Measurements from ENCODE around the gene SAP30L.

Gene SAP30L

GRCh38 chr5:154422298-154422697, 23.5 kb upstream of the SAP30L start:
- DNase-seq, result no peak

DNA sequence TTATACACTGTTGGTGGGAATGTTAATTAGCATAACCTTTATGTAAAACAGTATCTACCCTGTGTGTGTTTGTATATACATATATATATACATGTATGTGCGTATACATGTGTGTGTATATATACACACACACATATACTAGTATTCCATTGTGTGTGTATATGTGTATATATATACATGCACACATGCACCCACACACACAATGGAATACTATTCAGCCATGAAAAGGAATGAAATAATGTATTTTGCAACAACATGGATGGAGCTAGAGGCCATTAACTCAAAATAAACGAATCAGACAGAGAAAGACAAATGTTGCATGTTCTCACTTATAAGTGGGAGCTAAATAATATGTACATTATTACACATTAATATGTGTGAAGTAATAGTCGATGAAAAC, 17.6 kb upstream of the SAP30L start:
- no peak for DNase-seq

- no peak for DNase-seq
Observed at GRCh38 chr5:154429341-154429740, 16.5 kb upstream of the SAP30L start.

GRCh38 chr5:154430466-154430865, 15.3 kb upstream of the SAP30L start:
- no peak for DNase-seq

DNA sequence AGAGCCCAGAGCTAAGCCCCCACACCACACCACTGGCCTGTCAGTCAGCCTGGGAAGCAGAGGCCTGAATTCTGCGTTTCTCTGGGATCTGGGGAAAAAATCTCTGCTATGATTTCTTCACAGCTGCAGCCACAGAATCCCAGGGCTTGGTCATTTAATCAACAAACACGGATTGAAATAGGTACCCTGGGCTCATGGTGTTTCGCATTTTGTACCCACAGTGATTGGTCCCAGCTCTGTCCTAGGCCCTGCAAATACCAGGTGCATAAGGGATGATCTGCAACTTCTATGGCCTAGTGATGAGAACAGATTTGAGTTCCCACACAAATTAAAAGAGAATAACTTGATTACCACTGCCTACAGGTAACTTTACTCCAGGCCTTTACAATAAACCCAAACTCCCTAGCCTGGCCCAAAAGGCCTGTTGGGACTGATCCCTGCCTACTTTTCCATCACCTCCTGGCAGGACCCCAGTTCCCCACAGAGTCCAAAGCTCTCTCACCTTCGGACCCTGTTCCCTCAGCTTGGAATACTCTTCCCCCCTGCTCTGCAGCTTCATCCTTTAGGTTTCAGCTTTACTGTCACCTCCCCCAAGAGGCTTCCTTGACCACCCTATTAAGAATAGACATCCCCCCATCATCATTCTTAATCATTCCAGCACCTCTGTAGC, 14.7 kb upstream of the SAP30L start:
- DNase-seq, result no peak

GRCh38 chr5:154435226-154435625, 10.6 kb upstream of the SAP30L start:
- DNase-seq, result no peak

GRCh38 chr5:154437281-154437965, 8.4 kb upstream of the SAP30L start:
- no peak for DNase-seq

- DNase-seq, result no peak
Observed at GRCh38 chr5:154440540-154440939, 5.3 kb upstream of the SAP30L start.

DNA sequence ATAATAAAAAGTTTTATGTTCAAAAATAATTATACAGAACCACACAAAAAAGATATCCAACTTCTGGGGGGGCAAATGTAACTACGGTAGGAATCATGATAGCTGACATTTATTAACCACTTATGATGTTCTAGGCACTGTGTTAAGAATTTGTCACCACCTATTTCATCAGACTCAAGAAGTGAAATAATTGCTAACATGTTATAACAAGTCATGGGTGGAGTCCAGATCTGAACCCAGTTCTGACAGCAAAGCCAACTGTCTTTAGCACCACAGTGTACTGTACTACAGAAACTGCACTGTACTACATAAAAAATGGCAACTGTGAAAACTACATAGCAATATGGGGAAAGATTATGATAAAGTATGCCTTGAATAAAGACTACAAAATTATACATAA, 3.0 kb upstream of the SAP30L start:
- DNase-seq, result no peak

DNA sequence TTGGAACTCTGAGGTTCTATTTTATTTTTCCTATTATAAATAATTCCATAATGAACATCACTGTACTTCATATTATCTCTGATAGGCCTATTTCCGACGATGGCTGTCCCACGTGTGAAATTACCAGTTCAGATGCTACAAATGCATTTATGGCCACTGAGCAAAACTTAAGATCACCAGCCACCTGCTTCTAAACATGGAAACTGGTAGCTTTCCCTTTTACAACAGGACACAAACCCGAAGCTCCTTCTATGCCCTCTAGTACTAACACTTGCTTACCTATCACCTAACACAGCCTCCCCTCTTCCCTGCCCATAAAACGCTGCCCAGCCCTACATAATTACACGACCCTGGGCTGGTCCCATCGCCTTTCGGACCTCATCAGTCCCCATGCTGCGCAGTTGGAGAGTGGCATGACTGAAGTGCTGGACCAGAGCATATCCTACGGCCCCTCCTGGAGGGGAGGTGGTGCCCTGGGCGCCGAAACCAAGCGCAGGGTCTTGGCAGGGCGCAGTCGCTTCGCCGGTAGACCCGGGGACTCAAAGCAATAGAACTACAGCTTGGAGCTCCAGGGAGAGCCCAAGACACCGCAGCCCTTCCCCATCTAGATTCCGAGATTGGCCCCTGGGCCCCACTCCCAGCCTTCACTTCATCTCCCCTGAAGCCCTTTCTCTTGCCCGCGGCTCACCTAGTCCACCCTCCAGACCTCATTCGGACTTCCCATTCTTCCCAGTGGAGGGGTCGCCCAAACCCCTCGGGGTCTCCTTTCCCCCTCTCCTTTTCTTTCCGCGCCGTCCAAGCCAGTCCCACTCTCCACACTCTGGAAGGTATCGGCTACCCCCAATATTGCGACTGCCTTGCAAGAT, 1.0 kb upstream of the SAP30L start:
- peak in 1 of 2 donors; percentile 5 for DNase-seq

GRCh38 chr5:154446195-154447088, 645 bp downstream of the SAP30L start:
- peak; percentile 2 to 42 for DNase-seq

DNA sequence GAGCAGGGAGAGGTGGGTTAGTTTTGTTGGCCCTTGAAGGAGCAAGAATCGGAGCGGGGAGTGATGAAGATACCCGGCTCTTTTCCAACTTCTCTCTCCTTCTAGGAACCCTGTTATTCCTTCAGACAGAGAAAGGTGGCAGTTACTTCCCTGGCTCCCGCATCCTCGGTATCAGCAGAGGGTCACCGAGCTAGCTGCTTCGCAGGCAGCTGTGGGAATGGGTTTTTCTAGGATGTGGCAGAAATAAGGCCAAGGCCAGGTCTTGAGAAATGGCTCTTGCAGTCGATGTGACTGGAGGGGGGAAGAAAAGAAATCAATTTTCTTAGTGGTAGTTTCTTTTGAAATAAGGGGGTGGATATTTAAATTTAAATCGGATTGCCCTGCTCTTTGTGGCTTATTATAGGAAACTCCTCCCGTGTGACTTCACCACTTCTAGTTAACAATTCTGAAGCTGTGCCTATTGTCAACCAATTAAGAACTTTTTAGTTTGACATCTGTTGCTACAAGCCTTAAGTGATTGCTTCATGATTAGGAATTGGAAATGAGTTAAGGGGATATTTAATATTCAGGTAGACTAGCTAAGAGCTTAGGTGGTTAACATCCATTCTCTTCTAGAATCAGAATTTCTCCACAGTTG, 1.4 kb downstream of the SAP30L start:
- peak in 1 of 2 donors; percentile 30 for DNase-seq

GRCh38 chr5:154449786-154450185, 4.0 kb downstream of the SAP30L start:
- DNase-seq, result no peak

- no peak for DNase-seq
Observed at GRCh38 chr5:154451957-154452356, 6.2 kb downstream of the SAP30L start.

GRCh38 chr5:154455585-154455984, 9.8 kb downstream of the SAP30L start:
- DNase-seq, result no peak

DNA sequence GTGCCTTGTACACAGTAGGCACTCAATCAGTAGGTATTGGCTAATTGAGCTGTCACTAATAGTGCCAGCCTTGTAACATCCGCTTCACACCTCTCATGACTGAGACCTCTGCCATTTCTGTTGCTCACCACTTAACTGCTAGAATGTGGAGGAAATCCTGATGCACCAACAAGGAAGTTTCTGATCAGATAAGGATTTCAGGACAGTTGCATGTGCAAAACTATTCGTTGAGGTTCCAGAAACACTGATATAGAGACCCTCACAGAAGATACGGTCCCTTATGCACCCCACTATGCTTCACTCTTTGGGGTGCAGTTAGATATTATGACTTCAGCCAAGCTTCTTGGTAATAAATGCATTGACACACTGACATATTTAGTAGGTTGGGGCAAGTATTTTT, 10.7 kb downstream of the SAP30L start:
- DNase-seq, result no peak

DNA sequence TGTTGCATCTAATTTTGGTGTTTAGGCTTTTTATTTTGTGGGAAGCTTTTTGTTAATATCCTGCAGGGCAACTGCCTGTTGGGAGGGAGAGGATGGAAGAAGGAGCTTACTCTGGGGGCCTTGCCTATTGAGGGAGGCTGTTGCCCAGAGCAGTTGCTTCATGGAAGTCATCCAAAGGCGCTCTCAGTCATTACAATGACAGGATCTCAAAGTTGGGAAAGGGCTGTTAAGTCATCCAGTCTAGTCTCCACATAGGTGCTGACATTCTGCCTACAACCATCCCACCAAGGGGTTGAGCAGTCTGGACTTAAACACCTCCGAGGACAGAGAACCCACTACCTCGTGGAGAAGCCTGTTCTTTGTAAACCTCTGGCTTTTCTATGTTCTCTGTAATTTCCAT, 13.2 kb downstream of the SAP30L start:
- no peak for DNase-seq

DNA sequence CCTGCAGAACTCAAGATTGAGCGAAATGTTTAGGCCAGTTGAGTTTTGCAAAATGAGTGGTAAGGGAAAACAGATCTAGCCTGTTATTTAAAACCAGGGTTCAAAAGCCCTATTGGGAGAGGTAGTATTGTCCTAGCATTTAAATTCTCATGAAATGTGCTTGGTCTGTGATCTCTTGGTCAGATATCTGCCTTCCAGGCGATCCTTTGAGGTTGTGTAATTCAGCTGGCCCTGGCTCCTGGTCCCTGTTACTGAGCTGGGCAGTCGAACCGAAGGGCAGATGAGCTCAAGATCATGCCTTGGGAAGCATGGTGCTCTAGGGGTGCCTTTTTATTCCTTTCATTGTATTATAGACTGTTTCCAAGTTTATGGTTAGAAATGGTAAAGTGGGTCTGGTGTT, 14.4 kb downstream of the SAP30L start:
- DNase-seq, result no peak

DNA sequence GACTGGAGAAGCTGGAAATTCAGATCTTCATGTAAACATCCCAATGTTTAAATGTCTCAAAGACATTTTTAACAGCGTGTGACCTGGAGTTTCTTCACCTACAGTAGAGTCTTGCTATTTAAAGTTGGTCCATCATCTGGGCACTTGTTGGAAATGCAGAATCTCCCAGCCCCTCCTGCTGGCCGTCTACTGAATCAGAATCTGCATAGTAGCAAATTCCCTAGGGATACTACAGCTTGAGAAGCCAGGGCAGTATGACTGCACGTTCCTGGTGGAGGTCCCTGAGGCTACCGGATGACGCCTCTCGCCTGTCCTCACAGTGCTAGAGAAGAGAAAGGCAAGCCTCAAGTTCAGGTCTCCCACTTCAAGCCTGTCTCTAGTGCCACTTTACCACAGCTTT, 15.7 kb downstream of the SAP30L start:
- DNase-seq, result no peak

- DNase-seq, result no peak
Observed at GRCh38 chr5:154464438-154464837, 18.6 kb downstream of the SAP30L start.

DNA sequence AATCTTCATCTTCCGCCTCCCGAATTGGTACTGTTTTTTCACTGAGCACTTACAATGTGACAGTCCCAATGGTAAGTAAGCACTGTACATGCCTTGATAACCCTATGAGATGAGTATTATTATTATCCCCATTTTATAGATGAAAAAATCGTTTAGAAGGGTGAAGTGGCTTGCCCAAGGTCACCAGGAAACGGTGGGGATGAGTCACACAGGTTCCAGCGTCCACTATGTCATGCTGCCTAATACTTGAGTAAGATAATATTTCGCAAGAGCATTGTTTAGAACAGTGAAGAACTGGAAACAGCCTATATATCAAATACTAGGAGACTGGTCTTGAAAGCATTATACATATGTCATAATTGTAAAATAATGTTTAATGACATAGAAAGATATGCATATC, 19.4 kb downstream of the SAP30L start:
- DNase-seq, result peak in 1 of 2 donors; percentile 30

DNA sequence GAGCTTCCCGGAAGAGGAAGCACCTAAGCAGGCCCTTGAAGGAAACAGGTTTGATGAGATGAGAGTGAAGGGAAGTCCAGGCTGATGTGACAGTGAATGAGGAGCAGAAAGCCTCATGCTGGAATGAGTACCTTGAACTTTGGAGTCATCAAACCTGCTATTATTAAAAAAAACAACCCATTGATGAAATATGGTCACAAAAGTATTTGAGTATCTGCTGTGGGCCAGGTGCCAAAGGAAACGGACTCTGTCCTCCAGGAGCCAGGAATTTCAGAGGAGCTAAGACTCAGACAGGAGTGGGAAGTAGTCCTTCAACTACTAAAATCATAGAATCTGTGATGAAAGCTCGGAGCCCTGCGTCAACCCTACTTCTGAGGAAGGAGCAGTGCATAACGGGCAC, 20.4 kb downstream of the SAP30L start:
- DNase-seq, result no peak
